Gastroesophageal sphincter (tissue), 3 donors: ENCODE measurements around the gene C15orf62.

Experiments used
- CTCF ChIP-seq, 4 experiments: fragments of 200-600 bp in 2 of 4; fragments of 450-650 bp in 2 of 4; sonication (generic) in 1 of 4; IDR thresholded peaks; one replicate each; pipeline ENCODE4 v1.5.1; 2017 to 2019; ENCODE audit warnings: antibody characterized with exemption in 4 of 4, mild to moderate bottlenecking in 2 of 4, moderate library complexity in 2 of 4
- EP300 ChIP-seq: sonication (generic); formaldehyde crosslinking; IDR thresholded peaks from one replicate; pipeline ENCODE4 v1.6.1; 2017; ENCODE audit warnings: antibody characterized with exemption, mild to moderate bottlenecking
- POLR2A ChIP-seq, 2 donors: fragments of 450-650 bp; IDR thresholded peaks; one replicate each; pipeline ENCODE4 v1.6.1; 2017; ENCODE audit warnings: antibody characterized with exemption in 2 of 2, mild to moderate bottlenecking in 2 of 2, moderate library complexity in 1 of 2
- POLR2AphosphoS5 ChIP-seq: sonication (generic); formaldehyde crosslinking; IDR thresholded peaks from one replicate; pipeline ENCODE4 v1.6.1; 2017; ENCODE audit warnings: antibody characterized with exemption

- TF ChIP-seq CTCF (IDR thresholded peaks at IDR 0.05) (no peak), EP300 (no peak), POLR2A (IDR thresholded peaks at IDR 0.05) (no peak), POLR2AphosphoS5 (no peak)
These were observed 9.8 kb upstream of the C15orf62 start for GRCh38 chr15:40759961-40760360.
